ENCODE results near the gene FAM209A.
"Not testable (repeated sequence)": the region's sequence is repeated elsewhere in the genome, so short reads cannot be mapped to it uniquely, and the experiment has no call there.

FAM209A gene

DNA sequence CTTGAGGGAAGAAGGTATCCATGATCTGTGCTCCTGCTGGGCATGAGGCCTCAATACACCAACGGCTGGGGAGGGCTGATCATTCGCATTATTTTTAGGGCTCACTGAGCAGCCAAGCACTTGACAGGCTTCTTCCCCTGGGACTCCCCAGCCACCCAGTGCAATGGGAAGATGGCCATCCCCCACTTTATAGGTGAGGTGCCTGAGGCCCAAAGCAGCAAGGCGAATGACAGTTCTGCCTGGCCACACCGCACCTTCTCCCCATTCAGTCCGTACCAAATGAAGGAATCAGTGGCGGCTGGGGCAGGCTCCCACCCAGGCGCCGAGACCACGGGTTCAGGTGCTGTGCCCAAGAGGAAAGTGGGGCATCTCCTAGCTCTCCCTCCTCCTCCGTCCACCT lies 4.4 kb upstream of the FAM209A start:
- no peaks in the 10 kb centered on the region for H3K27me3 ChIP-seq (ENCODE audit: insufficient read depth, low read length, poor library complexity, severe bottlenecking)
- peaks cover 51% of the 10 kb centered on the region for H3K36me3 ChIP-seq (ENCODE audit: insufficient read depth, low read length)
- H4K20me1 ChIP-seq (ENCODE audit: insufficient read depth, low read length, poor library complexity, severe bottlenecking), result no peaks in the 10 kb centered on the region
- no peak overlapping the region for H3K4me3 ChIP-seq (ENCODE audit: low read length, poor library complexity, severe bottlenecking)
- H3K9me2 ChIP-seq (replicated peaks; ENCODE audit: low read depth, low read length), result no peaks in the 10 kb centered on the region
- no peaks in the 10 kb centered on the region for H3F3A ChIP-seq (ENCODE audit: low read depth)
- H3K9me3 ChIP-seq (ENCODE audit: insufficient read depth, low read depth, low read length), result peaks cover 6% of the 10 kb centered on the region; the same call in 1 of the 2 replicates
- no peak overlapping the region for H2AFZ ChIP-seq (ENCODE audit: low read length)
- peaks cover 5% of the 10 kb centered on the region for H3K4me1 ChIP-seq (ENCODE audit: insufficient read depth, low read length, poor library complexity, severe bottlenecking)
- H3K79me2 ChIP-seq (ENCODE audit: insufficient read depth, low read length), result no peaks in the 10 kb centered on the region
- no peak for TF ChIP-seq EZH2phosphoT487 (IDR thresholded peaks at IDR 0.05; ENCODE audit: borderline replicate concordance)
- TF ChIP-seq, protein P1, sequence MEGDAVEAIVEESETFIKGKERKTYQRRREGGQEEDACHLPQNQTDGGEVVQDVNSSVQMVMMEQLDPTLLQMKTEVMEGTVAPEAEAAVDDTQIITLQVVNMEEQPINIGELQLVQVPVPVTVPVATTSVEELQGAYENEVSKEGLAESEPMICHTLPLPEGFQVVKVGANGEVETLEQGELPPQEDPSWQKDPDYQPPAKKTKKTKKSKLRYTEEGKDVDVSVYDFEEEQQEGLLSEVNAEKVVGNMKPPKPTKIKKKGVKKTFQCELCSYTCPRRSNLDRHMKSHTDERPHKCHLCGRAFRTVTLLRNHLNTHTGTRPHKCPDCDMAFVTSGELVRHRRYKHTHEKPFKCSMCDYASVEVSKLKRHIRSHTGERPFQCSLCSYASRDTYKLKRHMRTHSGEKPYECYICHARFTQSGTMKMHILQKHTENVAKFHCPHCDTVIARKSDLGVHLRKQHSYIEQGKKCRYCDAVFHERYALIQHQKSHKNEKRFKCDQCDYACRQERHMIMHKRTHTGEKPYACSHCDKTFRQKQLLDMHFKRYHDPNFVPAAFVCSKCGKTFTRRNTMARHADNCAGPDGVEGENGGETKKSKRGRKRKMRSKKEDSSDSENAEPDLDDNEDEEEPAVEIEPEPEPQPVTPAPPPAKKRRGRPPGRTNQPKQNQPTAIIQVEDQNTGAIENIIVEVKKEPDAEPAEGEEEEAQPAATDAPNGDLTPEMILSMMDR (conservative IDR thresholded peaks at IDR 0.05; ENCODE audit: low read length), result no peak
- no peak overlapping the region for H3K4me2 ChIP-seq (ENCODE audit: low read depth, low read length, poor library complexity, severe bottlenecking)
- no peak overlapping the region for H3K9ac ChIP-seq (ENCODE audit: low read depth, low read length, poor library complexity, severe bottlenecking)

DNA sequence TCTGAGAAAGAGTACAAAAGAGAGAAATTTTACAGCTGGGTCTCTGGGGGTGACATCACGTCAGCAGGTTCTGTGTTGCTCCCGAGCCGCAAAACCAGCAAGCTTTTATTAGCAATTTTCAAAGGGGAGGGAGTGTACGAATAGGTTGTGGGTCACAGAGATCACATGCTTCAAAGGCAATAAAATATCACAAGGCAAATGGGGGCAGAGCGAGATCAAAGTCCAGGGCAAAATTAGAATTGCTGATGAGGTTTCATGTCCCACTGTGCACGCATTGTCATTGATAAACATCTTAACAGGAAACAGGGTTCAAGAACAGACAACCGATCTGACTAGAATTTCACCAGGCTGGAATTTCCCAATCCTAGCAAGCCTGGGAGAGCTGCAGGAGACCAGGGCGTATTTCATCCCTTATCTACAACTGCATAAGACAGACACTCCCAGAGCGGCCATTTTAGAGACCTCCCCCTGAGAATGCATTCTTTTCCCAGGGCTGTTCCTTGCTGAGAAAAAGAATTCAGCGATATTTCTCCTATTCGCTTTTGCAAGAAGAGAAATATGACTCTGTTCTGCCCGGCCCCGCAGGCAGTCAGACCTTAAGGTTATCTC lies 3.7 kb upstream of the FAM209A start:
- not testable (repeated sequence) for H3K4me2 ChIP-seq (ENCODE audit: low read depth, low read length, poor library complexity, severe bottlenecking); H3K9me3 ChIP-seq (ENCODE audit: insufficient read depth, low read depth, low read length); H3K9me2 ChIP-seq (replicated peaks; ENCODE audit: low read depth, low read length); H3F3A ChIP-seq (ENCODE audit: low read depth); H3K27me3 ChIP-seq (ENCODE audit: insufficient read depth, low read length, poor library complexity, severe bottlenecking); H4K20me1 ChIP-seq (ENCODE audit: insufficient read depth, low read length, poor library complexity, severe bottlenecking); H3K79me2 ChIP-seq (ENCODE audit: insufficient read depth, low read length); H2AFZ ChIP-seq (ENCODE audit: low read length); H3K4me3 ChIP-seq (ENCODE audit: low read length, poor library complexity, severe bottlenecking); H3K9ac ChIP-seq (ENCODE audit: low read depth, low read length, poor library complexity, severe bottlenecking); H3K4me1 ChIP-seq (ENCODE audit: insufficient read depth, low read length, poor library complexity, severe bottlenecking)
- peaks cover 47% of the 10 kb centered on the region for H3K36me3 ChIP-seq (ENCODE audit: insufficient read depth, low read length)

DNA sequence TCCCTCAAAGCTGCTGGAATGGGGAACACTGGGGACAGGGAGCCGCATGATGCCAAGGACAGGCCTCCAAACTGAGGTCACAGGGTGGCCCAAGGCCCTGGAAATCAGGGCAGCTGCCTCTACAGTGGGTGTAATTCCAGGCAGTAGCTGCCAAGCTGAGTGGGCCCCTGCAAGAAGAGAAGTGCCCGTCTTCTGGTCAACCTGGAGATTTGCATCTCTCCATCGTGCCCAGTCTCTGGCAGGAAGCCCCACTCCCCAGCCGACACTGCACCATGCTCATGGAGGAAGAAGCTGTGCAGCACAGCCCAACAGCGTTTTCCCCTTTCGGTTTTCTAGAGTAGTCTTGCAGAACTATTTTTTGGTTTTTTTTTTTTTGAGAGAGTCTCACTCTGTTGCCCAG lies 2.2 kb upstream of the FAM209A start:
- Histone ChIP-seq H3K27me3 (ENCODE audit: insufficient read depth, low read length, poor library complexity, severe bottlenecking) (no peaks in the 10 kb centered on the region), H3K79me2 (ENCODE audit: insufficient read depth, low read length) (no peaks in the 10 kb centered on the region), H3K4me3 (ENCODE audit: low read length, poor library complexity, severe bottlenecking) (no peak overlapping the region), H3K36me3 (ENCODE audit: insufficient read depth, low read length) (peaks cover 34% of the 10 kb centered on the region), H2AFZ (ENCODE audit: low read length) (no peak overlapping the region), H3K9me3 (ENCODE audit: insufficient read depth, low read depth, low read length) (peaks cover 6% of the 10 kb centered on the region; the same call in 1 of the 2 replicates), H3K4me1 (ENCODE audit: insufficient read depth, low read length, poor library complexity, severe bottlenecking) (peaks cover 5% of the 10 kb centered on the region), H4K20me1 (ENCODE audit: insufficient read depth, low read length, poor library complexity, severe bottlenecking) (no peaks in the 10 kb centered on the region), H3K9me2 (replicated peaks; ENCODE audit: low read depth, low read length) (no peaks in the 10 kb centered on the region), H3K9ac (ENCODE audit: low read depth, low read length, poor library complexity, severe bottlenecking) (no peak overlapping the region), H3K4me2 (ENCODE audit: low read depth, low read length, poor library complexity, severe bottlenecking) (no peak overlapping the region), H3F3A (ENCODE audit: low read depth) (no peaks in the 10 kb centered on the region)
- TF ChIP-seq, protein P1 (conservative IDR thresholded peaks at IDR 0.05; ENCODE audit: low read length), result no peak
- no peak for TF ChIP-seq EZH2phosphoT487 (IDR thresholded peaks at IDR 0.05; ENCODE audit: borderline replicate concordance)

DNA sequence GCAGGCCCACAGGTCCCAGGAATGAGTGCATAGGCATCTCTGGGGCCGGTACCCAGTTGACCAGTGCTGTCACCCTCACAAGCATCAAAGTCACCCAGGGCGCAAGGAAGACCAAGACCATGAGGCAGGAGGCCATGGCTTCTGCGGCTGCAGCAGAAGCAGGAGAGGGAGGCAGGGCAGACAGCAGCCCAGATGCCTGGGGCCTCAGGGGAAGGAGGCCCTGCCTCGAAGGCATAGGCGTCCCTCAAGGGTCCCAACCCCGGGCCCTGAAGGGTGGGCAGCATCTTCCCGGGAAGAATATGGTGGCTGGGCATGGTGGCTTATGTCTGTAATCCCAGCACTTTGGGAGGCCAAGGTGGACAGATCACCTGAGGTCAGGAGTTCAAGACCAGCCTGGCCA lies 3.0 kb downstream of the FAM209A start:
- H4K20me1 ChIP-seq (ENCODE audit: insufficient read depth, low read length, poor library complexity, severe bottlenecking), result no peaks in the 10 kb centered on the region
- peaks cover 5% of the 10 kb centered on the region for H3K4me1 ChIP-seq (ENCODE audit: insufficient read depth, low read length, poor library complexity, severe bottlenecking)
- H3F3A ChIP-seq (ENCODE audit: low read depth), result no peaks in the 10 kb centered on the region

DNA sequence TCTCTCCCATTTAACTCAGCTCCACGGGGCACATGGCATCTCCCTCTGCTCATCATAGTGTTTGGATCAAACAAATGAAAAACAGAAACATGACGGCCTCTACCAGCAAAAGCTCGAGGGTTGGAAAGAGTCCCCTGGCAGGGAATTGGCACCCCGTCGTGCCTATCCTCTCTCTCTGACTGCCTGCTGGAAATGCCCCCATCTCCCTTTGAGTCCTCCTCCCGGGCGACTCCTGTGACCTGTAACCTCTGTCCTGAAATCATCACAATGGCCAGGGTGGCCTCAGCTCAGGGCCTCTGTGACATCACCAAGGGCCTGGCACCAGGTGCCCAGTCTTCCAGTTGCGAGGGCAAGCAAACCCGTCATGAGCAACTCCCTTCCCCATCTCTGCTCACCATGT lies 8.4 kb downstream of the FAM209A start, which contains the start of gene FAM209B:
FAM209B (plus strand) TSS at position 301 of the 400 bp plus-strand sequence; CDS start at position 397, 96 bp downstream.
- not testable (repeated sequence) for H3K27me3 ChIP-seq (ENCODE audit: insufficient read depth, low read length, poor library complexity, severe bottlenecking); H3F3A ChIP-seq (ENCODE audit: low read depth); H2AFZ ChIP-seq (ENCODE audit: low read length); H3K4me1 ChIP-seq (ENCODE audit: insufficient read depth, low read length, poor library complexity, severe bottlenecking); H3K9me3 ChIP-seq (ENCODE audit: insufficient read depth, low read depth, low read length); H3K9me2 ChIP-seq (replicated peaks; ENCODE audit: low read depth, low read length); H3K79me2 ChIP-seq (ENCODE audit: insufficient read depth, low read length); H3K9ac ChIP-seq (ENCODE audit: low read depth, low read length, poor library complexity, severe bottlenecking); H3K4me2 ChIP-seq (ENCODE audit: low read depth, low read length, poor library complexity, severe bottlenecking); H3K36me3 ChIP-seq (ENCODE audit: insufficient read depth, low read length); H4K20me1 ChIP-seq (ENCODE audit: insufficient read depth, low read length, poor library complexity, severe bottlenecking); H3K4me3 ChIP-seq (ENCODE audit: low read length, poor library complexity, severe bottlenecking)

More for the DNA sequence above, 3.0 kb downstream of the FAM209A start:
- Histone ChIP-seq H3K9me2 (replicated peaks; ENCODE audit: low read depth, low read length) (no peaks in the 10 kb centered on the region), H2AFZ (ENCODE audit: low read length) (no peak overlapping the region), H3K79me2 (ENCODE audit: insufficient read depth, low read length) (no peaks in the 10 kb centered on the region), H3K9ac (ENCODE audit: low read depth, low read length, poor library complexity, severe bottlenecking) (no peak overlapping the region), H3K9me3 (ENCODE audit: insufficient read depth, low read depth, low read length) (no peaks in the 10 kb centered on the region), H3K36me3 (ENCODE audit: insufficient read depth, low read length) (no peaks in the 10 kb centered on the region), H3K27me3 (ENCODE audit: insufficient read depth, low read length, poor library complexity, severe bottlenecking) (no peaks in the 10 kb centered on the region), H3K4me2 (ENCODE audit: low read depth, low read length, poor library complexity, severe bottlenecking) (no peak overlapping the region), H3K4me3 (ENCODE audit: low read length, poor library complexity, severe bottlenecking) (no peak overlapping the region)
- no peak for TF ChIP-seq EZH2phosphoT487 (IDR thresholded peaks at IDR 0.05; ENCODE audit: borderline replicate concordance)
- TF ChIP-seq, protein P1 (conservative IDR thresholded peaks at IDR 0.05; ENCODE audit: low read length), result no peak

Data from Loucy (cell line).